H9 (cell line): ENCODE measurements around the gene SCAND1. TPM values are rescaled to one million over a fixed set of nuclear protein-coding genes. Genes with fewer than 3 reads are reported as not detected.

Source experiments
- DNase-seq: peaks from one replicate; pipeline ENCODE4 v3.0.0-alpha.2; 2017
- H2AFZ ChIP-seq: one replicate; pipeline ENCODE4 v1.6.1; 2013; ENCODE audit warnings: mild to moderate bottlenecking, low read length, control low read depth, moderate library complexity
- H2AK5ac ChIP-seq: 2 replicates; pipeline ENCODE4 v1.6.1; 2013; ENCODE audit warnings: low read length, control low read depth, mixed read lengths; ENCODE audit not compliant: insufficient read length
- H2BK120ac ChIP-seq: one replicate; pipeline ENCODE4 v1.6.1; 2013; ENCODE audit warnings: low read depth, mild to moderate bottlenecking, low read length, control low read depth, inconsistent platforms; ENCODE audit not compliant: poor library complexity, severe bottlenecking
- H2BK12ac ChIP-seq: 2 replicates; pipeline ENCODE4 v1.6.1; 2013; ENCODE audit warnings: low read length, control low read depth, mixed read lengths, low read depth; ENCODE audit not compliant: insufficient read length
- H2BK15ac ChIP-seq: 2 replicates; pipeline ENCODE4 v1.6.1; 2013; ENCODE audit warnings: low read depth, low read length, control low read depth
- H2BK20ac ChIP-seq: one replicate; pipeline ENCODE4 v1.6.1; 2013; ENCODE audit warnings: low read depth, mild to moderate bottlenecking, low read length, control low read depth, inconsistent platforms; ENCODE audit not compliant: poor library complexity, severe bottlenecking
- H2BK5ac ChIP-seq: 2 replicates; pipeline ENCODE4 v1.6.1; 2013; ENCODE audit warnings: low read length, control low read depth, mixed read lengths; ENCODE audit not compliant: insufficient read length
- H3K14ac ChIP-seq: 2 replicates; pipeline ENCODE4 v1.6.1; 2013; ENCODE audit warnings: low read length, control low read depth; ENCODE audit not compliant: insufficient read depth
- H3K18ac ChIP-seq: 2 replicates; pipeline ENCODE4 v1.6.1; 2013; ENCODE audit warnings: low read depth, mild to moderate bottlenecking, mixed read lengths, low read length, control low read depth; ENCODE audit not compliant: insufficient read length
- H3K23ac ChIP-seq: 2 replicates; pipeline ENCODE4 v1.6.1; 2013; ENCODE audit warnings: low read length, control low read depth, mixed read lengths, low read depth; ENCODE audit not compliant: insufficient read length
- H3K23me2 ChIP-seq: 2 replicates; pipeline ENCODE4 v1.6.1; 2013; ENCODE audit warnings: low read depth, mild to moderate bottlenecking, mixed read lengths, low read length, control low read depth; ENCODE audit not compliant: insufficient read length, poor library complexity, severe bottlenecking
- H3K27ac ChIP-seq: 2 replicates; pipeline ENCODE4 v1.5.1; 2013; ENCODE audit warnings: low read length, control low read depth, mixed read lengths, low read depth; ENCODE audit not compliant: insufficient read length
- H3K27me3 ChIP-seq: 2 replicates; pipeline ENCODE4 v1.6.1; 2013; ENCODE audit warnings: low read length, control low read depth, inconsistent platforms; ENCODE audit not compliant: insufficient read depth
- H3K4ac ChIP-seq: 2 replicates; pipeline ENCODE4 v1.6.1; 2013; ENCODE audit warnings: low read depth, mild to moderate bottlenecking, control low read depth, inconsistent platforms, low read length, moderate library complexity
- H3K4me1 ChIP-seq: 2 replicates; pipeline ENCODE4 v1.6.1; 2013; ENCODE audit warnings: low read length, control low read depth, inconsistent platforms; ENCODE audit not compliant: insufficient read depth
- H3K4me2 ChIP-seq: 2 replicates; pipeline ENCODE4 v1.6.1; 2013; ENCODE audit warnings: low read length, control low read depth, mixed read lengths; ENCODE audit not compliant: insufficient read length, insufficient read depth
- H3K56ac ChIP-seq: 2 replicates; pipeline ENCODE4 v1.6.1; 2013; ENCODE audit warnings: low read depth, mild to moderate bottlenecking, mixed read lengths, low read length, control low read depth; ENCODE audit not compliant: insufficient read length
- H3K79me1 ChIP-seq: 2 replicates; pipeline ENCODE4 v1.6.1; 2013; ENCODE audit warnings: low read depth, mild to moderate bottlenecking, moderate library complexity, low read length, control low read depth, inconsistent platforms; ENCODE audit not compliant: insufficient read depth, poor library complexity, severe bottlenecking
- H3K79me2 ChIP-seq: 2 replicates; pipeline ENCODE4 v1.6.1; 2013; ENCODE audit warnings: low read length, control low read depth, inconsistent platforms; ENCODE audit not compliant: insufficient read depth
- H3K9ac ChIP-seq: 2 replicates; pipeline ENCODE4 v1.6.1; 2013; ENCODE audit warnings: low read length, control low read depth, mixed read lengths; ENCODE audit not compliant: insufficient read length; ENCODE audit errors: extremely low read depth
- H3K9me3 ChIP-seq: one replicate; pipeline ENCODE4 v1.6.1; 2013; ENCODE audit warnings: low read depth, low read length, inconsistent platforms; ENCODE audit not compliant: control insufficient read depth
- H3T11ph ChIP-seq: one replicate; pipeline ENCODE4 v1.6.1; 2013; ENCODE audit warnings: mild to moderate bottlenecking, low read length, control low read depth, inconsistent platforms
- H4K20me1 ChIP-seq: one replicate; pipeline ENCODE4 v1.6.1; 2013; ENCODE audit not compliant: control insufficient read depth, insufficient read length, insufficient read depth
- H4K5ac ChIP-seq: 2 replicates; pipeline ENCODE4 v1.6.1; 2013; ENCODE audit warnings: low read depth, mild to moderate bottlenecking, mixed read lengths, low read length, control low read depth; ENCODE audit not compliant: insufficient read length
- H4K8ac ChIP-seq: replicated peaks from 2 replicates; pipeline ENCODE4 v1.6.1; 2013; ENCODE audit warnings: low read length, control low read depth, mixed read lengths, low read depth; ENCODE audit not compliant: insufficient read length
- H4K91ac ChIP-seq: 2 replicates; pipeline ENCODE4 v1.6.1; 2013; ENCODE audit warnings: low read depth, mild to moderate bottlenecking, moderate library complexity, mixed read lengths, low read length, control low read depth; ENCODE audit not compliant: insufficient read length
- H3K27ac Mint-ChIP-seq, 3 experiments: 2 replicates in 2 of 3; 3 replicates in 1 of 3; pipeline ENCODE4 v1.8.0; 2020 to 2021; ENCODE audit warnings: mixed read lengths in 3 of 3, mild to moderate bottlenecking in 1 of 3, moderate library complexity in 1 of 3
- H3K27me3 Mint-ChIP-seq: 2 replicates; pipeline ENCODE4 v1.8.0; 2021; ENCODE audit warnings: low read depth, mild to moderate bottlenecking, moderate library complexity, mixed read lengths
- H3K36me3 Mint-ChIP-seq, 3 experiments: 2 replicates in 2 of 3; 3 replicates in 1 of 3; pipeline ENCODE4 v1.8.0; 2020 to 2021; ENCODE audit warnings: low read depth in 3 of 3, mixed read lengths in 3 of 3; ENCODE audit not compliant: insufficient read depth in 1 of 3
- H3K4me1 Mint-ChIP-seq, 2 experiments: 2 replicates each; pipeline ENCODE4 v1.8.0; 2020; ENCODE audit warnings: mixed read lengths in 2 of 2
- H3K4me3 Mint-ChIP-seq, 2 experiments: 2 replicates in 1 of 2; 3 replicates in 1 of 2; pipeline ENCODE4 v1.8.0; 2020 to 2021; ENCODE audit warnings: mild to moderate bottlenecking in 2 of 2, mixed read lengths in 2 of 2, moderate library complexity in 1 of 2
- H3K9me3 Mint-ChIP-seq, 2 experiments: 2 replicates in 1 of 2; 3 replicates in 1 of 2; pipeline ENCODE4 v1.8.0; 2020; ENCODE audit warnings: mild to moderate bottlenecking in 2 of 2, mixed read lengths in 2 of 2, moderate library complexity in 1 of 2
- WGBS: extraction: QIAGEN DNeasy Blood & Tissue Kit; methylation state at CpG from one replicate; pipeline ENCODE4 v1.1.7; 2013; ENCODE audit warnings: missing lambda C conversion rate, low lambda C conversion rate, mixed read lengths; ENCODE audit not compliant: insufficient read length; ENCODE audit errors: extremely low coverage; 5-methylcytosine and 5-hydroxymethylcytosine counted together
- total RNA-seq: library from RNA; stranded (reverse); gene quantifications from 2 replicates; pipeline ENCODE4 v1.2.1, GENCODE V29; 2021
- TF ChIP-seq, protein P1 (sequence below): fragments of 200-600 bp; sonication (generic); conservative IDR thresholded peaks from 3 replicates; pipeline ENCODE4 v1.8.0; 2021; ENCODE audit warnings: antibody characterized with exemption, mild to moderate bottlenecking

SCAND1 gene
- total RNA-seq, 1 experiment from 2014 or later = 59.1 TPM

GRCh38 chr20:35947489-35947888 is 6.8 kb downstream of the SCAND1 start:
- no peaks in the 10 kb centered on the region for H3K23me2 ChIP-seq
- no peak overlapping the region for H2AFZ ChIP-seq
- H3K9ac ChIP-seq = no peak overlapping the region
- no peaks in the 10 kb centered on the region for H4K20me1 ChIP-seq
- no peaks in the 10 kb centered on the region for H3K9me3 ChIP-seq
- H3K27me3 ChIP-seq = no peaks in the 10 kb centered on the region
- H4K5ac ChIP-seq = no peak overlapping the region
- H3K27ac ChIP-seq = no peak overlapping the region
- no peaks in the 10 kb centered on the region for H3K79me2 ChIP-seq
- H4K91ac ChIP-seq = no peak overlapping the region
- H3K79me1 ChIP-seq = no peaks in the 10 kb centered on the region
- H3K4me2 ChIP-seq = no peak overlapping the region
- TF ChIP-seq, protein P1, sequence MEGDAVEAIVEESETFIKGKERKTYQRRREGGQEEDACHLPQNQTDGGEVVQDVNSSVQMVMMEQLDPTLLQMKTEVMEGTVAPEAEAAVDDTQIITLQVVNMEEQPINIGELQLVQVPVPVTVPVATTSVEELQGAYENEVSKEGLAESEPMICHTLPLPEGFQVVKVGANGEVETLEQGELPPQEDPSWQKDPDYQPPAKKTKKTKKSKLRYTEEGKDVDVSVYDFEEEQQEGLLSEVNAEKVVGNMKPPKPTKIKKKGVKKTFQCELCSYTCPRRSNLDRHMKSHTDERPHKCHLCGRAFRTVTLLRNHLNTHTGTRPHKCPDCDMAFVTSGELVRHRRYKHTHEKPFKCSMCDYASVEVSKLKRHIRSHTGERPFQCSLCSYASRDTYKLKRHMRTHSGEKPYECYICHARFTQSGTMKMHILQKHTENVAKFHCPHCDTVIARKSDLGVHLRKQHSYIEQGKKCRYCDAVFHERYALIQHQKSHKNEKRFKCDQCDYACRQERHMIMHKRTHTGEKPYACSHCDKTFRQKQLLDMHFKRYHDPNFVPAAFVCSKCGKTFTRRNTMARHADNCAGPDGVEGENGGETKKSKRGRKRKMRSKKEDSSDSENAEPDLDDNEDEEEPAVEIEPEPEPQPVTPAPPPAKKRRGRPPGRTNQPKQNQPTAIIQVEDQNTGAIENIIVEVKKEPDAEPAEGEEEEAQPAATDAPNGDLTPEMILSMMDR = peak; percentile 80
- Mint-ChIP-seq H3K4me1 (peaks cover 5 to 11% of the 10 kb centered on the region in 2 experiments), H3K4me3 (no peak overlapping the region), H3K27me3 (no peaks in the 10 kb centered on the region), H3K9me3 (no peaks in the 10 kb centered on the region), H3K27ac (peak overlapping the region; percentile 36 to 92 (median 82); a peak in 4 of 7 replicates), H3K36me3 (peaks cover 2 to 30% (median 19%) of the 10 kb centered on the region in 3 experiments; a peak in 6 of 7 replicates)
- H2BK5ac ChIP-seq = no peak overlapping the region
- H2AK5ac ChIP-seq = no peak overlapping the region
- H3K23ac ChIP-seq = no peak overlapping the region
- H3K18ac ChIP-seq = no peak overlapping the region
- H3K14ac ChIP-seq = no peak overlapping the region
- H2BK15ac ChIP-seq = no peak overlapping the region
- no peak overlapping the region for H4K8ac ChIP-seq
- no CpG with 5 or more reads among the region's 9 CpGs for WGBS
- no peak overlapping the region for H2BK120ac ChIP-seq
- no peak overlapping the region for H3T11ph ChIP-seq
- no peak overlapping the region for H2BK12ac ChIP-seq
- DNase-seq = peak; percentile 79
- no peak overlapping the region for H3K4ac ChIP-seq
- H3K4me1 ChIP-seq = no peaks in the 10 kb centered on the region; the same call in 1 of the 2 replicates
- H3K56ac ChIP-seq = no peak overlapping the region
- H2BK20ac ChIP-seq = no peak overlapping the region
